NCI-H526 treated with DMSO at 0.1 percent for 48 hours (cell line): ENCODE results near the gene COL6A2.
"Not testable (repeated sequence)": the region's sequence is repeated elsewhere in the genome, so short reads cannot be mapped to it uniquely, and the experiment has no call there.

ENCODE experiments used
- DNase-seq: peaks from one replicate; lab custom pipeline; 2025; lab: John Stamatoyannopoulos, UW

COL6A2 gene

GRCh38 chr21:46126309-46127238 is 28.7 kb downstream of the COL6A2 start:
- DNase-seq, result no peak

DNA sequence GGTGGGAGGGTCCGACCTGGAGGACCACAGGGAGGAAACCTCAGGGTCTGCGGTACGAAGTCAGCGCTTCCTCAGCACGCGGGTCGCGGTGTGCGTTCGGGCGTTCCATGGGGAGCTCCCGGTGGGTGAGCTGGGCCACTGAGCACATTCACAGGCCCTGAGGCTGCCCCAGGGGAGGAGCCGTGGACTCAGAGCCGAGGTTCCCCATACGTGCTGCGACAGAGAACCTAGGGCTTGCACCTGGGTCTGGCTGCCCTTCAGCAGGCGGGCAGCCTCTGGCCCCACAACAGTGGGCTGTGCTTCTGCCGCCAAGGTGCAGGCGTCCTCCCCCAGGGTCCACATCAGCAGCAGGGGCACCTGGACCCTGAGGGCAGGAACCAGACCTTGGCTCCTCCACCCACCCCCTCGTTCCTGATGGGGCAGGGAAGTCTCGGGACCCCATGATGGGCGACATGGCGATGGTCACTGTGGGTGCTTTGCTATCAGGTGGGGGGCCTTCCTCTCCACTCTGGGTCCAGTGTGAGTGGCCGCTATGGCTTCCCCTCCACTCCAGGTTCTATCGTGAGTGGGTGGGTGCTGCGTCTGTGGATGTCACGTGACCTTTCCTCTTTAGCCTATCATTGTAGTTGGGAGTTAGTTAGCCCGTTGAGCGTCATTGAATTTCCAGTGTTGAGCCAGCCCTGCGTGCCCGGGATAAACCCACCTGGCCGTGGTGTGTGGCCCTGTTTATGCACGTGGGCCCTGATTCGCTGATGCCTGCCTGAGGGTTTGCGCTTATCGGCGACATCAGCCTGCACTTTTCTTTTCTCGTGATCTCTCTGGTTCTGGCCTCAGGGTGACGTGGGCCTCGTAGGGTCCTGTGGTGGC is 29.6 kb downstream of the COL6A2 start:
- DNase-seq, result no peak

GRCh38 chr21:46128106-46128932 is 30.4 kb downstream of the COL6A2 start:
- no peak for DNase-seq

GRCh38 chr21:46128933-46129571 is 31.1 kb downstream of the COL6A2 start:
- no peak for DNase-seq

- DNase-seq, result no peak
Measured at GRCh38 chr21:46129846-46130651, 32.1 kb downstream of the COL6A2 start.

- DNase-seq, result no peak
Measured at GRCh38 chr21:46130831-46131587, 33.1 kb downstream of the COL6A2 start.

DNA sequence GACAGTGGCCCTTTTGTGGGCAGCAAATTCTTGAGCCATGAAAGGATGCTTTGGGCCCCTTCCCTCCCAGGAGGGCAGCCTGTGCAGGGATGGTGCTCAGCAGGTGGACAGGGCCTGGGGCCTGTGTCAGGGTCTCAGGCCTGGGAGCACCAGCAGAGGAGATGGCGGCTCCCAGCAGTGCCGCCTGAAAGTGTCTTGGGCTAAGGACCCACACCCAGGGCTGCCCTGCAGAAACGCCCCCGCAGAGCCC is 33.6 kb downstream of the COL6A2 start:
- DNase-seq, result no peak

DNA sequence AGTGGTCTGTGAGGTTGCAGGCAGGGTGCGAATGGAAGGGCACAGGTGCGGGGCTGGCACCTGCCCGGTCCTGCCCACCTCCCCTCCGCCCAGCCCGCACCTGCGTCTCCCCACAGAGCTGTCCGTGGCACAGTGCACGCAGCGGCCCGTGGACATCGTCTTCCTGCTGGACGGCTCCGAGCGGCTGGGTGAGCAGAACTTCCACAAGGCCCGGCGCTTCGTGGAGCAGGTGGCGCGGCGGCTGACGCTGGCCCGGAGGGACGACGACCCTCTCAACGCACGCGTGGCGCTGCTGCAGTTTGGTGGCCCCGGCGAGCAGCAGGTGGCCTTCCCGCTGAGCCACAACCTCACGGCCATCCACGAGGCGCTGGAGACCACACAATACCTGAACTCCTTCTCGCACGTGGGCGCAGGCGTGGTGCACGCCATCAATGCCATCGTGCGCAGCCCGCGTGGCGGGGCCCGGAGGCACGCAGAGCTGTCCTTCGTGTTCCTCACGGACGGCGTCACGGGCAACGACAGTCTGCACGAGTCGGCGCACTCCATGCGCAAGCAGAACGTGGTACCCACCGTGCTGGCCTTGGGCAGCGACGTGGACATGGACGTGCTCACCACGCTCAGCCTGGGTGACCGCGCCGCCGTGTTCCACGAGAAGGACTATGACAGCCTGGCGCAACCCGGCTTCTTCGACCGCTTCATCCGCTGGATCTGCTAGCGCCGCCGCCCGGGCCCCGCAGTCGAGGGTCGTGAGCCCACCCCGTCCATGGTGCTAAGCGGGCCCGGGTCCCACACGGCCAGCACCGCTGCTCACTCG is 34.1 kb downstream of the COL6A2 start:
- DNase-seq, result no peak

DNA sequence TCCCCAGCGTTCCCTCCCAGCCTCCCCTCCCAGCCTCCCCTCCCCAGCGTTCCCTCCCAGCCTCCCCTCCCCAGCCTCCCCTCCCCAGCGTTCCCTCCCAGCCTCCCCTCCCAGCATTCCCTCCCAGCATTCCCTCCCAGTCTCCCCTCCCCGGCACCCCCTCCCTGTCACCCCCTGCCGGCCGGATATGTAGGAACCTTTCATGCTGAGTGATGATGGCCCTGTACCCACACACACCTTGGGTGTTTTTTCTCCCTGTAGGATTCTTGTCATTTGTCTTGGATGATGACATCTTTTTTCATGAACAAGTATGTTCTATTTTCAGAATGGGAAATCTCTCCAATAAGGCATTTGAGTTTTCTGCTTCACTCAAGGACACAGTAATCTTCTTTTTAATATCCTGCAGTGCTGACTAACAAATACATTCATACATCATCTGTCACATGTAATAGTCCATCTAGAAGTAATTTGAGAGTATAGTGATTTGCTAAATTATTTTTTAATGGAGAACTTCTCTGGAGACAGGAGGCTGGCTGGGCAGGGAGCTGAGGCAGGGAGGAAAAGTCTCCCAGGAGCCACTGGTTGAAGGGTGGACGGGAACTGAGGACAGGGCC is 38.0 kb downstream of the COL6A2 start:
- DNase-seq, result no peak

DNA sequence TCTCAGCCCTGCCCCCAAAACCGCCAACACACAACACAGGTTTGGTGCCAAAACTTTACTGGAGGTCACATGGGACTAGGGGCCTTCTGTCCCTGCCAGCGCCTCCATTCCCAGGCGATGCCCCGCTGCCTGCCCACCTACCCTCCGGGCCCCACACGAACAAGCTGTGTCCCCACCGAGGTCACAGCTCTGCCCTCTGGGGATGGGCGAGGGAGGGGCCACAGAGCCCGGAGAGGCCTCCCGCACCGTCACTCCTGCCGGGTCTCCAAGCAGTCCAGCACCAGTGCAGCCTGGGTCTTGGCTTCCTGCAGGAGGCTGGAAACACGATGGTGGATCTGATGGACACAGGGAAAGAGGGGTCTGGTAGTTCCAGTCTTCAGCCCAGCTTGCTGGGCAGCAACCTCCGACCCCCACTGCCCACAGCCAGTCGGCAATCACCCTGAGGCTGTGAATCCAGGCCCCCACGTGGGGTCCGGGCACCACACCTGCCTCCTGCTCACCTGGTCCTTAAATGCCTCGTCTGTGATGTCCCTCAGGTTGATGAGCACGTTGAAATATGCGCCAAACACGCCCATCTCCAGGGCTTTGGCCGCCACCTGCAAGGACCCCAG is 38.9 kb downstream of the COL6A2 start:
- no peak for DNase-seq

DNA sequence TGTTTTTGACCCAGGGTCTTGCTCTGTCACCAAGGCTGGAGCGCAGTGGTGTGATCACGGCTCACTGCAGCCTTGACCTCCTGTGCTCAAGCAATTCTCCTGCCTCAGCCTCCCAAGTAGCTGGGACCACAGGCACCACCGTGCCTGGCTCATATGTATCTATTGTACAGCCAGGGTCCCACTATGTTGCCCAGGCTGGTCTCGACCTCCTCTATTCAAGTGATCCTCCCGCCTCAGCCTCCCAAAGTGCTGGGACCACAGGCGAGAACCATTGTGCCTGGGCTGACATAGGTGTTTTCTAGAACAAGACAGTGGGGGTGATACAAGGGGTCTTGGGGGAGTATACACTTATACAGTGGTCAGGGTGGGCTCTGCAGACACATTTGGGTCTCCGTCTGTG is 40.0 kb downstream of the COL6A2 start:
- no peak for DNase-seq

DNA sequence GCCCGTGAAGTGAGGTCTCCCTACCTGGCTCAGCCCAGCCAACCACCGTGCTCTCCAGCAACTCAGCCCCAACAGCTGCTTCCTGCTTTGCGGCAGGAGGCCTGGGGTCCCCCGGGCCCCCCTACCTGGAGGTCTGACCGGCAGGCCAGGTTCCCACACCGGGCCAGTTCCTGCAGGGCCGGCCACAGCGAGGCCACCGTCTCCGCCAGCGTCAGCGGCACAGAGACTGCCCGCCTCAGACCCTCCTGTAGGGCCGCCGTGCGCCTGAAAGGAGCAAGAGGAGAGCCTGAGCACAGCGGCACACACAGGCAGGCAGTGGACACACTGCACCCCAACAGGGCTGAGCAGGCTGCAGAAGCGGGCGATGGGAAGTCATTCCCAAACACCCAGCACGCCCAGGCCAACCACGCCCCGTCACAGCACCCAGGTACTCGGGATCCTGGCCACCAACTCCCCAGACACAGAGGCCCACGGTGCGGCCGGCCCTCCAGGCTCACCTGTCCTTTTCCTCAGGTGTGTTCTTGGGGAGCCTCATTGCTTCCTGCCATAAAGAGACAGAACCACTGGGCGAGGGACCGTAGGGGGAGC is 40.6 kb downstream of the COL6A2 start:
- no peak for DNase-seq

DNA sequence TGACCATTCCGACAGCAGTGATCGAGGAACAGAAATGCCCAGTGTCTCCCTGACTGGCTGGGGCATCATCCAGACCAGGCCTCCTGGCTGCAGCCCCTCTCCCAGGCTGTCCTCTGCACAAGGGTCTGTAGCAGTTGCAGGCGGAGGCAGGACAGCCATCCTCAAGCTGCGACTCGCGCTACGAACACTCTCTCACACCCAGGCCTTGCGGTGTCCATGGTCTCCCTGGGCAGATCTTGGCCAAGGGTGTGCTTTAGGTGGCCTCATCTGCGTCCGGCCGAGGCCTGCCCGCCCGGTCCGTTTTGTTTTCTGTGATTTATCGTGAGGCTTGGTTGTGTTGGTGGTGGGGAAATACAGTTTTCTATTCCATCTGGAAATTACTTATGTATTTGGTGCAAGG is 41.8 kb downstream of the COL6A2 start:
- DNase-seq, result no peak

DNA sequence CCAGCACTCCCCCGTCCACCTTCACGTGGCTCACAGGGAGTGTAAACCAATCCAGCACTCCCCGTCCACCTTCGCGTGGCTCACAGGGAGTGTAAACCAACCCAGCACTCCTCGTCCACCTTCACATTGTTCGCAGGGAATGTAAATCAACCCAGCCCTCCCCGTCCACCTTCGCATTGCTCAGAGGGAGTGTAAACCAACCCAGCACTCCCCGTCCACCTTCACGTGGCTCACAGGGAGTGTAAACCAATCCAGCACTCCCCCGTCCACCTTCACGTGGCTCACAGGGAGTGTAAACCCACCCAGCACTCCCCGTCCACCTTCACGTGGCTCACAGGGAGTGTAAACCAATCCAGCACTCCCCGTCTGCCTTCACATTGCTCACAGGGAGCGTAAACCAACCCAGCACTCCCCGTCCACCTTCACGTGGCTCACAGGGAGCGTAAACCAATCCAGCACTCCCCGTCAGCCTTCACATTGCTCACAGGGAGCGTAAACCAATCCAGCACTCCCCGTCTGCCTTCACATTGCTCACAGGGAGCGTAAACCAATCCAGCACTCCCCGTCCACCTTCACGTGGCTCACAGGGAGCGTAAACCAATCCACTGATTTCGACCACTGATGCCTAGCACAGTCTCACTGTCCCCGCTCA is 42.6 kb downstream of the COL6A2 start:
- not testable (repeated sequence) for DNase-seq

DNA sequence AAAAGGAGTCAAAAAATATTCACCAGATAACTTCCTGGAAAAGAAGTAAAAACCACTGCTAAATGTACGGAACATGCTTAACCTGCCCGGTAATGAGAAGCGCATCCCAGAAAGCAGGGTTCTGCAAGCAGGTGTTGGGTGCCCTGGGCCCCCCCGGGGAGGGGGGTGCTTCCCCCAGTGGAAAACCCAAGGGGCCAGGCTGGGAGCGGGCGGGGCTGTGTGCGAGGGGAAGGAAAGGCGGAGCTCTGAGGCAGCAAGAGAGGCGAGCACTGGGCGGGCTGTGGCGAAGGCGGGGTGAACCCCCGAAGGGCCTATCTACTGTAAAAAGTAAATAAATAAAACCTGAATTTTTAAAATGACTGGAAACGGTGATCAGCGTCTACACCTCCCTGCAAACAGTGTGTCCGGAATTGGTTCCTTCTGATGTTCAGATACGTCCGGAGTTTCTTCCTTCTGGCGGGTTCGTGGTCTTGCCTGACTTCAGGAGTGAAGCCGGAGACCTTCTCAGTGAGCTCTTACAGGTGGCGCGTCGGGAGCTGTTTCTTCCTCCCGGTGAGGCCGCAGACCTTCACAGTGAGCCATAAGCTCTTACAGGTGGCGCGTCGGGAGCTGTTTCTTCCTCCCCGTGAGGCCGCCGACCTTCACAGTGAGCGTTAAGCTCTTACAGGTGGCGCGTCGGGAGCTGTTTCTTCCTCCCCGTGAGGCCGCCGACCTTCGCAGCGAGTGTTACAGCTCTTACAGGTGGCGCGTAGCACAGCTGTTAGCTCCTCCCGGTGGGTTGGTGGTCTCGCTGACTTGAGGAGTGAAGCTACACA is 44.1 kb downstream of the COL6A2 start:
- DNase-seq, result no peak

GRCh38 chr21:46142582-46143473 is 44.9 kb downstream of the COL6A2 start:
- DNase-seq, result no peak
